OCI-LY3 (cell line): Measurements from ENCODE around the gene NOS1AP.

ENCODE experiments used
- H2AFZ ChIP-seq: fragments of 200-600, 300-600 bp; shearing (Covaris generic); 2 replicates; pipeline ENCODE4 v1.6.0; 2014; ENCODE audit warnings: antibody characterized with exemption, low read depth, low read length
- H3K27ac ChIP-seq: fragments of 200-600, 300-600 bp; sonication (generic); 2 replicates; pipeline ENCODE4 v1.5.1; 2014; ENCODE audit warnings: mild to moderate bottlenecking, low read length, moderate library complexity, mixed read lengths
- H3K27me3 ChIP-seq: fragments of 200-600, 300-600 bp; sonication (generic); 2 replicates; pipeline ENCODE4 v1.6.1; 2014; ENCODE audit warnings: low read depth, low read length, mixed read lengths
- H3K36me3 ChIP-seq: fragments of 200-600, 300-600 bp; sonication (generic); replicated peaks from 2 replicates; pipeline ENCODE3; 2014; ENCODE audit warnings: low read depth, low read length, mixed read lengths
- H3K4me1 ChIP-seq: fragments of 300-600, 200-600 bp; sonication (generic); 2 replicates; pipeline ENCODE4 v1.6.1; 2014; ENCODE audit warnings: low read length, mixed read lengths
- H3K4me2 ChIP-seq: fragments of 200-600, 300-600 bp; sonication (generic); 2 replicates; pipeline ENCODE4 v1.6.1; 2014; ENCODE audit warnings: low read length, mixed read lengths
- H3K4me3 ChIP-seq: fragments of 300-600, 200-600 bp; sonication (generic); 2 replicates; pipeline ENCODE4 v1.5.1; 2014; ENCODE audit warnings: antibody characterized with exemption, mild to moderate bottlenecking, low read length, moderate library complexity
- H3K79me2 ChIP-seq: fragments of 300-600, 200-600 bp; shearing (Covaris generic); 2 replicates; pipeline ENCODE4 v1.6.1; 2014; ENCODE audit warnings: mild to moderate bottlenecking, low read length, mixed read lengths
- H3K9ac ChIP-seq: fragments of 300-600, 200-600 bp; shearing (Covaris generic); 2 replicates; pipeline ENCODE4 v1.6.0; 2014; ENCODE audit warnings: mild to moderate bottlenecking, low read length, moderate library complexity
- H3K9me3 ChIP-seq: fragments of 200-600, 300-600 bp; shearing (Covaris generic); 2 replicates; pipeline ENCODE4 v1.6.1; 2014; ENCODE audit warnings: low read length, mixed read lengths; ENCODE audit not compliant: insufficient read depth
- H4K20me1 ChIP-seq: fragments of 200-600, 300-600 bp; sonication (generic); 2 replicates; pipeline ENCODE4 v1.6.1; 2016; ENCODE audit warnings: low read length, mixed read lengths; ENCODE audit not compliant: insufficient read depth
- CTCF ChIP-seq: fragments of 200-600, 300-600 bp; sonication (generic); IDR thresholded peaks from 2 replicates; pipeline ENCODE4 v1.5.1; 2014; ENCODE audit warnings: antibody characterized with exemption, low read length, low read depth
- EZH2phosphoT487 ChIP-seq: fragments of 200-600 bp; shearing (Covaris generic); IDR thresholded peaks from 2 replicates; pipeline ENCODE4 v1.6.1; 2018; ENCODE audit warnings: antibody characterized with exemption, mixed run types, low read depth

NOS1AP gene

GRCh38 chr1:162035241-162035640 lies 34.2 kb upstream of the NOS1AP start:
- Histone ChIP-seq H3K4me2 (no peak overlapping the region), H3K4me3 (no peak overlapping the region), H3K9me3 (no peaks in the 10 kb centered on the region), H3K4me1 (peaks cover 6% of the 10 kb centered on the region), H2AFZ (no peak overlapping the region), H3K27ac (no peak overlapping the region), H3K27me3 (peaks cover 54% of the 10 kb centered on the region), H3K9ac (no peak overlapping the region), H4K20me1 (no peaks in the 10 kb centered on the region), H3K79me2 (no peaks in the 10 kb centered on the region), H3K36me3 (no peaks in the 10 kb centered on the region)
- TF ChIP-seq CTCF (no peak), EZH2phosphoT487 (no peak)

GRCh38 chr1:162036163-162036562 lies 33.3 kb upstream of the NOS1AP start:
- Histone ChIP-seq H4K20me1 (no peaks in the 10 kb centered on the region), H3K27ac (no peak overlapping the region), H3K4me3 (no peak overlapping the region), H3K4me2 (no peak overlapping the region), H3K9ac (no peak overlapping the region), H3K4me1 (peaks cover 6% of the 10 kb centered on the region), H3K79me2 (no peaks in the 10 kb centered on the region), H3K36me3 (no peaks in the 10 kb centered on the region), H3K27me3 (peaks cover 50% of the 10 kb centered on the region), H3K9me3 (no peaks in the 10 kb centered on the region), H2AFZ (no peak overlapping the region)
- no peak for TF ChIP-seq EZH2phosphoT487
- no peak for TF ChIP-seq CTCF

GRCh38 chr1:162038624-162039023 lies 30.9 kb upstream of the NOS1AP start:
- H3K4me3 ChIP-seq: no peak overlapping the region
- H3K9me3 ChIP-seq: no peaks in the 10 kb centered on the region
- no peaks in the 10 kb centered on the region for H4K20me1 ChIP-seq
- no peaks in the 10 kb centered on the region for H3K36me3 ChIP-seq
- no peak overlapping the region for H3K9ac ChIP-seq
- no peak overlapping the region for H3K27ac ChIP-seq
- H2AFZ ChIP-seq: no peak overlapping the region
- peaks cover 6% of the 10 kb centered on the region for H3K4me1 ChIP-seq
- H3K27me3 ChIP-seq: peaks cover 33% of the 10 kb centered on the region
- TF ChIP-seq CTCF (no peak), EZH2phosphoT487 (no peak)
- H3K4me2 ChIP-seq: no peak overlapping the region
- H3K79me2 ChIP-seq: no peaks in the 10 kb centered on the region

- TF ChIP-seq EZH2phosphoT487: no peak
- TF ChIP-seq CTCF: no peak
- no peak overlapping the region for H3K4me3 ChIP-seq
- peaks cover 20% of the 10 kb centered on the region for H3K27me3 ChIP-seq
- H3K4me2 ChIP-seq: no peak overlapping the region
- H2AFZ ChIP-seq: no peak overlapping the region
- no peak overlapping the region for H3K27ac ChIP-seq
- no peaks in the 10 kb centered on the region for H3K79me2 ChIP-seq
- no peaks in the 10 kb centered on the region for H3K9me3 ChIP-seq
- H3K4me1 ChIP-seq: peaks cover 6% of the 10 kb centered on the region
- no peaks in the 10 kb centered on the region for H3K36me3 ChIP-seq
- no peak overlapping the region for H3K9ac ChIP-seq
- H4K20me1 ChIP-seq: no peaks in the 10 kb centered on the region
Measured at GRCh38 chr1:162040001-162040400, 29.5 kb upstream of the NOS1AP start.
